ENCODE data around the gene HEMK1.

DNA sequence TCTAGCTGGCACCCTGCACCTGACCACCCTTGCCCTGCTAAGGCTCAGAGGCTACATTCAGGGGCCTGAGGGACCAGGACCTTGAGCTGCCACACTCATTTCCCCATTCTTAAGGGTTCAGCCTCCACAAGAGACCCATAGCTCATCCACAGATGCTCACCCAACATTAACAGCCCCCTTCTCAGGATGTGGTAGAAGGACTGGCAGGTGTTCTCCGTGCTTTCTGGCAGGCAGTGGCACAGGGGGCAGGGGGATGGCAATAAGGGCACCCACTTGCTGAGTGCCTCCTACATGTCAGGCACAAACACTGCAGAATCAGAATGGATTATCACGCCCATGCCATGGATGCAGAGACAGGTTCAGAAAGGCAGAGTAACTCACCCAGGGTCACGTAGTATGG lies 57.1 kb downstream of the HEMK1 start:
- TF ChIP-seq POLR2A (IDR thresholded peaks at IDR 0.05; ENCODE audit: low read depth) (no peak), CTCF (IDR thresholded peaks at IDR 0.05) (no peak), POLR2AphosphoS5 (IDR thresholded peaks at IDR 0.05) (no peak), EP300 (IDR thresholded peaks at IDR 0.05) (no peak)

Data from esophagus muscularis mucosa (tissue), 4 donors.